HepG2 (cell line): ENCODE measurements around the gene CHEK2. TPM values are rescaled to one million over a fixed set of nuclear protein-coding genes. Genes with fewer than 3 reads are reported as not detected.

ENCODE experiments used
- HNRNPK ChIP-seq: fragments of 200-400 bp; formaldehyde crosslinking; IDR thresholded peaks from 2 replicates; pipeline ENCODE4 v1.6.1; 2018; ENCODE audit warnings: low read length, low read depth, moderate library complexity, mild to moderate bottlenecking; ENCODE audit not compliant: poor library complexity, severe bottlenecking
- HOXA9 ChIP-seq: sonication (generic); formaldehyde crosslinking; IDR thresholded peaks from 2 replicates; pipeline ENCODE4 v1.8.1; 2022; ENCODE audit warnings: missing genetic modification reagents, mild to moderate bottlenecking, moderate library complexity, borderline replicate concordance
- IKZF4 ChIP-seq: sonication (generic); formaldehyde crosslinking; IDR thresholded peaks from 2 replicates; pipeline ENCODE4 v1.5.1; 2020; ENCODE audit warnings: borderline replicate concordance, mild to moderate bottlenecking, low read depth, missing genetic modification reagents; ENCODE audit errors: not compliant biosample characterization
- IRF9 ChIP-seq: sonication (generic); formaldehyde crosslinking; IDR thresholded peaks from 2 replicates; pipeline ENCODE4 v1.8.0; 2022; ENCODE audit warnings: missing genetic modification reagents, mild to moderate bottlenecking, borderline replicate concordance
- KAT8 ChIP-seq: IDR thresholded peaks from 2 replicates; pipeline ENCODE4 v1.6.1; 2016; ENCODE audit warnings: missing genetic modification reagents, missing compliant biosample characterization
- KLF9 ChIP-seq: IDR thresholded peaks from 2 replicates; pipeline ENCODE4 v1.6.1; 2016; ENCODE audit warnings: low read depth
- MAX ChIP-seq: IDR thresholded peaks from 2 replicates; pipeline ENCODE4 v1.6.1; 2012; ENCODE audit warnings: inconsistent platforms
- PAWR ChIP-seq: sonication (generic); formaldehyde crosslinking; IDR thresholded peaks from 2 replicates; pipeline ENCODE4 v1.4.0; 2020; ENCODE audit warnings: missing genetic modification reagents, mild to moderate bottlenecking, borderline replicate concordance
- SIN3B ChIP-seq: fragments of 150-350 bp; IDR thresholded peaks from 2 replicates; pipeline ENCODE4 v1.6.1; 2014; ENCODE audit warnings: low read length
- TP53 ChIP-seq: sonication (generic); formaldehyde crosslinking; conservative IDR thresholded peaks from 2 replicates; pipeline ENCODE4 v1.4.0; 2020; ENCODE audit warnings: missing genetic modification reagents
- ZNF451 ChIP-seq: sonication (generic); formaldehyde crosslinking; IDR thresholded peaks from 2 replicates; pipeline ENCODE4 v1.5.0; 2020; ENCODE audit warnings: mild to moderate bottlenecking, missing genetic modification reagents
- ZNF557 ChIP-seq: sonication (generic); formaldehyde crosslinking; IDR thresholded peaks from 2 replicates; pipeline ENCODE4 v1.4.0; 2020; ENCODE audit warnings: missing genetic modification reagents
- ZNF567 ChIP-seq: sonication (generic); formaldehyde crosslinking; IDR thresholded peaks from 2 replicates; pipeline ENCODE4 v1.8.1; 2023; ENCODE audit warnings: mild to moderate bottlenecking, missing genetic modification reagents, borderline replicate concordance
- ZNF597 ChIP-seq: sonication (generic); formaldehyde crosslinking; IDR thresholded peaks from 2 replicates; pipeline ENCODE4 v1.5.0; 2020; ENCODE audit warnings: missing genetic modification reagents
- ZNF816 ChIP-seq: sonication (generic); formaldehyde crosslinking; IDR thresholded peaks from 2 replicates; pipeline ENCODE4 v1.8.0; 2022; ENCODE audit warnings: missing genetic modification reagents, mild to moderate bottlenecking, borderline replicate concordance
- ZNF878 ChIP-seq: sonication (generic); formaldehyde crosslinking; IDR thresholded peaks from 2 replicates; pipeline ENCODE4 v1.8.1; 2023; ENCODE audit warnings: mild to moderate bottlenecking, missing genetic modification reagents, moderate library complexity
- polyA plus RNA-seq, 8 experiments: library from polyadenylated mRNA; depleted of rRNA in 3 of 8; stranded (reverse) in 7 of 8; unstranded in 1 of 8; fragments of >200 nt; fragmentation: Illumina TruSeq in 4 of 8; extraction: Trizol in 4 of 8; gene quantifications; 2 replicates each; pipeline versions ENCODE4 v1.2.1 to v1.2.3, GENCODE V29; 2011 to 2016; ENCODE audit warnings: low read depth in 4 of 8, missing spikeins in 1 of 8, mixed read lengths in 1 of 8; ENCODE audit not compliant: insufficient read depth in 1 of 8
- total RNA-seq, 5 experiments: library from RNA; depleted of rRNA; stranded (reverse); fragments of >200 nt; fragmentation: Illumina TruSeq; extraction: Trizol; gene quantifications; 2 replicates each; pipeline ENCODE4 v1.2.3, GENCODE V29; 2016; ENCODE audit warnings: low read depth in 1 of 5
- TF ChIP-seq, protein P1 (sequence below), 2 experiments: sonication (generic) in 1 of 2; formaldehyde crosslinking in 1 of 2; IDR thresholded peaks; 2 replicates each; pipeline versions ENCODE4 v1.6.1 to v1.9.0; 2014 to 2022; ENCODE audit warnings: antibody characterized with exemption in 1 of 2, borderline replicate concordance in 1 of 2, inconsistent platforms in 1 of 2, low read depth in 1 of 2, missing genetic modification reagents in 1 of 2
- TF ChIP-seq, protein P2 (sequence below): sonication (generic); formaldehyde crosslinking; IDR thresholded peaks from 2 replicates; pipeline ENCODE4 v1.8.0; 2022; ENCODE audit warnings: low read depth, missing genetic modification reagents

CHEK2 gene
- total and polyA plus RNA-seq, 2 of the 13 experiments (the other 11 are each of a cell fraction or from before 2014, with no cell fraction given): 27.0 to 40.5 TPM

GRCh38 chr22:28783786-28784671 is 42.4 kb upstream of the CHEK2 start (continued):
- TF ChIP-seq, protein P1, sequence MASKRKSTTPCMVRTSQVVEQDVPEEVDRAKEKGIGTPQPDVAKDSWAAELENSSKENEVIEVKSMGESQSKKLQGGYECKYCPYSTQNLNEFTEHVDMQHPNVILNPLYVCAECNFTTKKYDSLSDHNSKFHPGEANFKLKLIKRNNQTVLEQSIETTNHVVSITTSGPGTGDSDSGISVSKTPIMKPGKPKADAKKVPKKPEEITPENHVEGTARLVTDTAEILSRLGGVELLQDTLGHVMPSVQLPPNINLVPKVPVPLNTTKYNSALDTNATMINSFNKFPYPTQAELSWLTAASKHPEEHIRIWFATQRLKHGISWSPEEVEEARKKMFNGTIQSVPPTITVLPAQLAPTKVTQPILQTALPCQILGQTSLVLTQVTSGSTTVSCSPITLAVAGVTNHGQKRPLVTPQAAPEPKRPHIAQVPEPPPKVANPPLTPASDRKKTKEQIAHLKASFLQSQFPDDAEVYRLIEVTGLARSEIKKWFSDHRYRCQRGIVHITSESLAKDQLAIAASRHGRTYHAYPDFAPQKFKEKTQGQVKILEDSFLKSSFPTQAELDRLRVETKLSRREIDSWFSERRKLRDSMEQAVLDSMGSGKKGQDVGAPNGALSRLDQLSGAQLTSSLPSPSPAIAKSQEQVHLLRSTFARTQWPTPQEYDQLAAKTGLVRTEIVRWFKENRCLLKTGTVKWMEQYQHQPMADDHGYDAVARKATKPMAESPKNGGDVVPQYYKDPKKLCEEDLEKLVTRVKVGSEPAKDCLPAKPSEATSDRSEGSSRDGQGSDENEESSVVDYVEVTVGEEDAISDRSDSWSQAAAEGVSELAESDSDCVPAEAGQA (IDR thresholded peaks at IDR 0.05; ENCODE audit: low read depth): no peak
- TF ChIP-seq, protein P1 (CRISPR knock-in tag; IDR thresholded peaks at IDR 0.05; ENCODE audit: borderline replicate concordance): no peak
- no peak for TF ChIP-seq ZNF597 (CRISPR knock-in tag)
- no peak for TF ChIP-seq KLF9
- TF ChIP-seq KAT8: peak; percentile 73
- TF ChIP-seq MAX: peak; percentile 34; the same call in 1 of the 2 replicates
- no peak for TF ChIP-seq IKZF4 (CRISPR knock-in tag)
- no peak; the same call in 1 of the 2 replicates for TF ChIP-seq TP53 (CRISPR knock-in tag)
- no peak for TF ChIP-seq PAWR (CRISPR knock-in tag)
- no peak for TF ChIP-seq ZNF567
- TF ChIP-seq SIN3B: no peak
- peak; percentile 69; the same call in 1 of the 2 replicates for TF ChIP-seq ZNF557 (CRISPR knock-in tag)
- no peak for TF ChIP-seq HOXA9 (CRISPR knock-in tag)
- TF ChIP-seq ZNF878: no peak
- no peak for TF ChIP-seq HNRNPK
- TF ChIP-seq IRF9 (CRISPR knock-in tag): no peak
- TF ChIP-seq ZNF816 (CRISPR knock-in tag): no peak; the same call in 1 of the 2 replicates
- no peak for TF ChIP-seq ZNF451 (CRISPR knock-in tag)
- TF ChIP-seq, protein P2, sequence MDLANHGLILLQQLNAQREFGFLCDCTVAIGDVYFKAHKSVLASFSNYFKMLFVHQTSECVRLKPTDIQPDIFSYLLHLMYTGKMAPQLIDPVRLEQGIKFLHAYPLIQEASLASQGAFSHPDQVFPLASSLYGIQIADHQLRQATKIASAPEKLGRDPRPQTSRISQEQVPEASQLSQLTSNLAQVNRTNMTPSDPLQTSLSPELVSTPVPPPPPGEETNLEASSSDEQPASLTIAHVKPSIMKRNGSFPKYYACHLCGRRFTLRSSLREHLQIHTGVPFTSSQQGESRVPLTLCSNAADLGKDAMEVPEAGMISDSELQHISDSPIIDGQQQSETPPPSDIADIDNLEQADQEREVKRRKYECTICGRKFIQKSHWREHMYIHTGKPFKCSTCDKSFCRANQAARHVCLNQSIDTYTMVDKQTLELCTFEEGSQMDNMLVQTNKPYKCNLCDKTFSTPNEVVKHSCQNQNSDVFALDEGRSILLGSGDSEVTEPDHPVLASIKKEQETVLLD (CRISPR knock-in tag): no peak
